Trophoblast cell (in vitro differentiated cells and primary cell): Measurements from ENCODE around the gene ACSM2B.
"Not testable (repeated sequence)": the region's sequence is repeated elsewhere in the genome, so short reads cannot be mapped to it uniquely, and the experiment has no call there.

Source experiments
- DNase-seq, 2 donors: peaks; one replicate each; pipeline ENCODE4 v3.0.0-alpha.2; 2016
- H2AFZ ChIP-seq: 2 replicates; pipeline ENCODE4 v1.6.1; 2013; ENCODE audit warnings: low read length, moderate library complexity, mild to moderate bottlenecking; ENCODE audit not compliant: insufficient read depth, poor library complexity
- H2AK5ac ChIP-seq: 2 replicates; pipeline ENCODE4 v1.6.1; 2013; ENCODE audit warnings: mild to moderate bottlenecking, low read length
- H2BK120ac ChIP-seq: 2 replicates; pipeline ENCODE4 v1.6.1; 2013; ENCODE audit warnings: low read length, mild to moderate bottlenecking, moderate library complexity; ENCODE audit not compliant: insufficient read depth, poor library complexity
- H2BK12ac ChIP-seq: 2 replicates; pipeline ENCODE4 v1.6.1; 2013; ENCODE audit warnings: mild to moderate bottlenecking, low read length, moderate library complexity
- H2BK5ac ChIP-seq: 2 replicates; pipeline ENCODE4 v1.6.1; 2013; ENCODE audit warnings: low read length, low read depth, moderate library complexity, mild to moderate bottlenecking; ENCODE audit not compliant: poor library complexity
- H3K14ac ChIP-seq: 2 replicates; pipeline ENCODE4 v1.6.1; 2013; ENCODE audit warnings: mild to moderate bottlenecking, low read length
- H3K18ac ChIP-seq: 2 replicates; pipeline ENCODE4 v1.6.1; 2013; ENCODE audit warnings: mild to moderate bottlenecking, low read length
- H3K23ac ChIP-seq: 2 replicates; pipeline ENCODE4 v1.6.1; 2013; ENCODE audit warnings: low read length
- H3K27ac ChIP-seq: 2 replicates; pipeline ENCODE4 v1.5.1; 2013; ENCODE audit warnings: low read depth, mild to moderate bottlenecking, inconsistent platforms, low read length, moderate library complexity
- H3K27me3 ChIP-seq: 2 replicates; pipeline ENCODE4 v1.6.1; 2013; ENCODE audit warnings: inconsistent platforms, mild to moderate bottlenecking, low read length, moderate library complexity; ENCODE audit not compliant: insufficient read depth
- H3K36me3 ChIP-seq, 2 experiments: 1 replicate in 1 of 2; 2 replicates in 1 of 2; pipeline ENCODE4 v1.6.1; 2013; ENCODE audit warnings: low read length in 2 of 2, mild to moderate bottlenecking in 2 of 2, moderate library complexity in 1 of 2; ENCODE audit not compliant: insufficient read depth in 2 of 2, control insufficient read depth in 1 of 2
- H3K4ac ChIP-seq: 2 replicates; pipeline ENCODE4 v1.6.1; 2013; ENCODE audit warnings: low read depth, mild to moderate bottlenecking, low read length, moderate library complexity
- H3K4me1 ChIP-seq, 2 experiments: 1 replicate in 1 of 2; 2 replicates in 1 of 2; pipeline ENCODE4 v1.6.1; 2013; ENCODE audit warnings: low read length in 2 of 2, mild to moderate bottlenecking in 2 of 2, moderate library complexity in 1 of 2; ENCODE audit not compliant: insufficient read depth in 2 of 2, control insufficient read depth in 1 of 2
- H3K4me2 ChIP-seq: 2 replicates; pipeline ENCODE4 v1.6.1; 2013; ENCODE audit warnings: inconsistent platforms, mild to moderate bottlenecking, low read length, moderate library complexity
- H3K4me3 ChIP-seq: 2 replicates; pipeline ENCODE4 v1.5.1; 2013; ENCODE audit warnings: mild to moderate bottlenecking, low read depth, low read length, inconsistent platforms
- H3K79me1 ChIP-seq: one replicate; pipeline ENCODE4 v1.6.1; 2013; ENCODE audit warnings: low read length
- H3K79me2 ChIP-seq: 2 replicates; pipeline ENCODE4 v1.6.1; 2013; ENCODE audit warnings: low read length, mild to moderate bottlenecking; ENCODE audit not compliant: control insufficient read depth, insufficient read depth, poor library complexity
- H3K9ac ChIP-seq: 2 replicates; pipeline ENCODE4 v1.6.1; 2013; ENCODE audit warnings: mild to moderate bottlenecking, low read length
- H3K9me3 ChIP-seq: 2 replicates; pipeline ENCODE4 v1.6.1; 2013; ENCODE audit warnings: low read depth, mild to moderate bottlenecking, control low read depth, inconsistent platforms, low read length; ENCODE audit not compliant: insufficient read depth
- H4K12ac ChIP-seq: 2 replicates; pipeline ENCODE4 v1.6.1; 2013; ENCODE audit warnings: low read depth, mild to moderate bottlenecking, low read length, moderate library complexity
- H4K8ac ChIP-seq: 2 replicates; pipeline ENCODE4 v1.6.1; 2013; ENCODE audit warnings: low read depth, mild to moderate bottlenecking, low read length, moderate library complexity
- H4K91ac ChIP-seq: one replicate; pipeline ENCODE4 v1.6.1; 2013; ENCODE audit warnings: low read depth, mild to moderate bottlenecking, low read length, moderate library complexity
- WGBS: extraction: QIAGEN DNeasy Blood & Tissue Kit; methylation state at CpG from one replicate; pipeline ENCODE4 v1.1.7; 2013; ENCODE audit warnings: missing lambda C conversion rate; ENCODE audit not compliant: insufficient read length, insufficient coverage; ENCODE audit errors: extremely low coverage; 5-methylcytosine and 5-hydroxymethylcytosine counted together

The ACSM2B gene

GRCh38 chr16:20611350-20611902 is 35.3 kb upstream of the ACSM2B start:
- peaks cover 2% of the 10 kb centered on the region for H3K9me3 ChIP-seq
- no peak overlapping the region for H3K18ac ChIP-seq
- no peak overlapping the region for H2AFZ ChIP-seq
- no peak overlapping the region for H3K4ac ChIP-seq
- peaks cover 0 to 2% of the 10 kb centered on the region in 2 experiments for H3K4me1 ChIP-seq
- H3K9ac ChIP-seq, result no peak overlapping the region
- H4K12ac ChIP-seq, result no peak overlapping the region
- no peak overlapping the region for H4K8ac ChIP-seq
- DNase-seq, result no peak
- no peak overlapping the region for H2BK12ac ChIP-seq
- H3K14ac ChIP-seq, result no peak overlapping the region
- H2AK5ac ChIP-seq, result no peak overlapping the region
- no CpG with 5 or more reads among the region's 2 CpGs for WGBS
- H3K36me3 ChIP-seq, result no peaks in the 10 kb centered on the region
- H2BK120ac ChIP-seq, result no peak overlapping the region
- H2BK5ac ChIP-seq, result no peak overlapping the region
- no peaks in the 10 kb centered on the region for H3K79me1 ChIP-seq
- no peak overlapping the region for H3K4me3 ChIP-seq
- H3K23ac ChIP-seq, result no peak overlapping the region
- no peak overlapping the region for H3K27ac ChIP-seq
- H4K91ac ChIP-seq, result no peak overlapping the region
- no peaks in the 10 kb centered on the region for H3K79me2 ChIP-seq
- H3K27me3 ChIP-seq, result no peaks in the 10 kb centered on the region
- no peak overlapping the region for H3K4me2 ChIP-seq

- no peaks in the 10 kb centered on the region for H3K79me1 ChIP-seq
- no CpG with 5 or more reads among the region's 4 CpGs for WGBS
- no peak overlapping the region for H3K23ac ChIP-seq
- no peak overlapping the region for H3K4ac ChIP-seq
- no peak overlapping the region for H4K8ac ChIP-seq
- no peak overlapping the region for H2AK5ac ChIP-seq
- no peak overlapping the region for H3K4me2 ChIP-seq
- H2AFZ ChIP-seq, result no peak overlapping the region
- no peaks in the 10 kb centered on the region for H3K27me3 ChIP-seq
- H3K9ac ChIP-seq, result no peak overlapping the region
- H2BK120ac ChIP-seq, result no peak overlapping the region
- H3K36me3 ChIP-seq, result no peaks in the 10 kb centered on the region
- H3K27ac ChIP-seq, result no peak overlapping the region
- DNase-seq, result no peak
- no peak overlapping the region for H2BK12ac ChIP-seq
- peaks cover 0 to 2% of the 10 kb centered on the region in 2 experiments for H3K4me1 ChIP-seq
- no peaks in the 10 kb centered on the region for H3K79me2 ChIP-seq
- peaks cover 2% of the 10 kb centered on the region for H3K9me3 ChIP-seq
- H4K91ac ChIP-seq, result no peak overlapping the region
- H4K12ac ChIP-seq, result no peak overlapping the region
- H3K14ac ChIP-seq, result no peak overlapping the region
- H3K4me3 ChIP-seq, result no peak overlapping the region
- H3K18ac ChIP-seq, result no peak overlapping the region
- no peak overlapping the region for H2BK5ac ChIP-seq
Observed at GRCh38 chr16:20610892-20611349, 34.8 kb upstream of the ACSM2B start.

GRCh38 chr16:20610211-20610891 is 34.2 kb upstream of the ACSM2B start:
- no CpG with 5 or more reads among the region's 6 CpGs for WGBS
- Histone ChIP-seq H3K18ac (no peak overlapping the region), H3K36me3 (no peaks in the 10 kb centered on the region), H3K14ac (no peak overlapping the region), H4K91ac (no peak overlapping the region), H3K27me3 (no peaks in the 10 kb centered on the region), H3K79me2 (no peaks in the 10 kb centered on the region), H2AK5ac (no peak overlapping the region), H4K12ac (no peak overlapping the region), H2BK5ac (no peak overlapping the region), H3K23ac (no peak overlapping the region), H2BK12ac (no peak overlapping the region), H3K4me1 (peaks cover 0 to 2% of the 10 kb centered on the region in 2 experiments), H2BK120ac (peak overlapping the region; percentile 36), H3K4ac (no peak overlapping the region), H3K9ac (no peak overlapping the region), H4K8ac (no peak overlapping the region), H3K27ac (no peak overlapping the region), H3K4me3 (no peak overlapping the region), H3K79me1 (no peaks in the 10 kb centered on the region), H2AFZ (no peak overlapping the region), H3K9me3 (peaks cover 2% of the 10 kb centered on the region), H3K4me2 (no peak overlapping the region)
- DNase-seq, result no peak

GRCh38 chr16:20602205-20602604 is 26.0 kb upstream of the ACSM2B start:
- not testable (repeated sequence) for H3K79me1 ChIP-seq, H3K4me3 ChIP-seq, H4K8ac ChIP-seq, H3K23ac ChIP-seq, H2AK5ac ChIP-seq, H4K91ac ChIP-seq, H3K27me3 ChIP-seq, H2BK120ac ChIP-seq, H2BK5ac ChIP-seq, H3K36me3 ChIP-seq, H3K4ac ChIP-seq, H2BK12ac ChIP-seq, H3K27ac ChIP-seq, H4K12ac ChIP-seq, H3K79me2 ChIP-seq, H3K4me2 ChIP-seq, H3K9ac ChIP-seq, H3K9me3 ChIP-seq, H3K18ac ChIP-seq, H3K14ac ChIP-seq, H3K4me1 ChIP-seq, H2AFZ ChIP-seq
- no CpG with 5 or more reads among the region's 11 CpGs for WGBS
- peak in 1 of 2 donors; percentile 58 for DNase-seq
